HepG2 (cell line): ENCODE results near the gene IL2RG. TPM values are rescaled to one million over a fixed set of nuclear protein-coding genes. Genes with fewer than 3 reads are reported as not detected.
A peak's percentile ranks its signal among the peaks of the same experiment; 100 is the strongest.

Experiments used
- CREB1 ChIP-seq, 2 experiments: fragments of 450-650 bp in 1 of 2; IDR thresholded peaks; 2 replicates each; pipeline ENCODE4 v1.6.1; 2016 to 2017; ENCODE audit warnings: control low read depth in 1 of 2, mild to moderate bottlenecking in 1 of 2, missing compliant biosample characterization in 1 of 2, missing genetic modification characterization in 1 of 2
- FOXK1 ChIP-seq: sonication (generic); formaldehyde crosslinking; IDR thresholded peaks from 2 replicates; pipeline ENCODE4 v1.4.0; 2020; ENCODE audit warnings: low read depth, missing genetic modification reagents, borderline replicate concordance
- FOXM1 ChIP-seq: sonication (generic); formaldehyde crosslinking; IDR thresholded peaks from 2 replicates; pipeline ENCODE4 v1.5.0; 2020; ENCODE audit warnings: missing genetic modification reagents
- HES4 ChIP-seq: sonication (generic); formaldehyde crosslinking; IDR thresholded peaks from 2 replicates; pipeline ENCODE4 v1.9.0; 2021; ENCODE audit warnings: mild to moderate bottlenecking, missing genetic modification reagents, borderline replicate concordance
- RBFOX2 ChIP-seq: fragments of 200-400 bp; formaldehyde crosslinking; IDR thresholded peaks from 2 replicates; pipeline ENCODE4 v1.6.1; 2017; ENCODE audit warnings: low read depth, mild to moderate bottlenecking, low read length
- RORA ChIP-seq: sonication (generic); formaldehyde crosslinking; IDR thresholded peaks from 2 replicates; pipeline ENCODE4 v1.5.0; 2020; ENCODE audit warnings: mild to moderate bottlenecking, missing genetic modification reagents, moderate library complexity
- TERF1 ChIP-seq: sonication (generic); formaldehyde crosslinking; IDR thresholded peaks from 2 replicates; pipeline ENCODE4 v1.8.0; 2022; ENCODE audit warnings: mild to moderate bottlenecking, missing genetic modification reagents, moderate library complexity
- ZBTB33 ChIP-seq: sonication (generic); formaldehyde crosslinking; IDR thresholded peaks from 2 replicates; pipeline ENCODE4 v1.4.0; 2020; ENCODE audit warnings: missing genetic modification reagents
- ZFP82 ChIP-seq: sonication (generic); formaldehyde crosslinking; IDR thresholded peaks from 2 replicates; pipeline ENCODE4 v1.5.1; 2020; ENCODE audit warnings: mild to moderate bottlenecking, missing genetic modification reagents, borderline replicate concordance
- ZNF121 ChIP-seq: sonication (generic); formaldehyde crosslinking; IDR thresholded peaks from 2 replicates; pipeline ENCODE4 v1.5.0; 2020; ENCODE audit warnings: mild to moderate bottlenecking, missing genetic modification reagents
- ZNF460 ChIP-seq: sonication (generic); formaldehyde crosslinking; IDR thresholded peaks from 2 replicates; pipeline ENCODE4 v1.5.1; 2020; ENCODE audit warnings: missing genetic modification reagents, mild to moderate bottlenecking, borderline replicate concordance
- ZNF558 ChIP-seq: sonication (generic); formaldehyde crosslinking; IDR thresholded peaks from 2 replicates; pipeline ENCODE4 v1.9.0; 2022; ENCODE audit warnings: mild to moderate bottlenecking, missing genetic modification reagents, borderline replicate concordance
- ZNF598 ChIP-seq: sonication (generic); formaldehyde crosslinking; IDR thresholded peaks from 2 replicates; pipeline ENCODE4 v1.5.1; 2020; ENCODE audit warnings: mild to moderate bottlenecking, missing genetic modification reagents, borderline replicate concordance
- ZNF607 ChIP-seq: sonication (generic); formaldehyde crosslinking; IDR thresholded peaks from 2 replicates; pipeline ENCODE4 v1.5.1; 2020; ENCODE audit warnings: missing genetic modification reagents, mild to moderate bottlenecking, borderline replicate concordance
- ZNF619 ChIP-seq: sonication (generic); formaldehyde crosslinking; IDR thresholded peaks from 2 replicates; pipeline ENCODE4 v1.4.0; 2020; ENCODE audit warnings: mild to moderate bottlenecking, missing genetic modification reagents
- ZNF879 ChIP-seq: sonication (generic); formaldehyde crosslinking; IDR thresholded peaks from 2 replicates; pipeline ENCODE4 v1.8.1; 2023; ENCODE audit warnings: missing genetic modification reagents
- polyA plus RNA-seq, 8 experiments: library from polyadenylated mRNA; depleted of rRNA in 3 of 8; stranded (reverse) in 7 of 8; unstranded in 1 of 8; fragments of >200 nt; fragmentation: Illumina TruSeq in 4 of 8; extraction: Trizol in 4 of 8; gene quantifications; 2 replicates each; pipeline versions ENCODE4 v1.2.1 to v1.2.3, GENCODE V29; 2011 to 2016; ENCODE audit warnings: low read depth in 4 of 8, missing spikeins in 1 of 8, mixed read lengths in 1 of 8; ENCODE audit not compliant: insufficient read depth in 1 of 8
- total RNA-seq, 5 experiments: library from RNA; depleted of rRNA; stranded (reverse); fragments of >200 nt; fragmentation: Illumina TruSeq; extraction: Trizol; gene quantifications; 2 replicates each; pipeline ENCODE4 v1.2.3, GENCODE V29; 2016; ENCODE audit warnings: low read depth in 1 of 5
- TF ChIP-seq, protein P1 (sequence below): sonication (generic); formaldehyde crosslinking; IDR thresholded peaks from 2 replicates; pipeline ENCODE4 v1.8.1; 2023; ENCODE audit warnings: mild to moderate bottlenecking, inconsistent platforms, moderate library complexity, missing genetic modification reagents, borderline replicate concordance
- TF ChIP-seq, protein P2 (sequence below): sonication (generic); formaldehyde crosslinking; IDR thresholded peaks from 2 replicates; pipeline ENCODE4 v1.4.0; 2020; ENCODE audit warnings: missing genetic modification reagents, borderline replicate concordance
- TF ChIP-seq, protein P3 (sequence below): sonication (generic); formaldehyde crosslinking; conservative IDR thresholded peaks from 2 replicates; pipeline ENCODE4 v1.4.0; 2020; ENCODE audit warnings: missing genetic modification reagents

The IL2RG gene
- total and polyA plus RNA-seq, 2 of the 13 experiments (the other 11 are each of a cell fraction or from before 2014, with no cell fraction given): 0.98 TPM; not detected in 1

DNA sequence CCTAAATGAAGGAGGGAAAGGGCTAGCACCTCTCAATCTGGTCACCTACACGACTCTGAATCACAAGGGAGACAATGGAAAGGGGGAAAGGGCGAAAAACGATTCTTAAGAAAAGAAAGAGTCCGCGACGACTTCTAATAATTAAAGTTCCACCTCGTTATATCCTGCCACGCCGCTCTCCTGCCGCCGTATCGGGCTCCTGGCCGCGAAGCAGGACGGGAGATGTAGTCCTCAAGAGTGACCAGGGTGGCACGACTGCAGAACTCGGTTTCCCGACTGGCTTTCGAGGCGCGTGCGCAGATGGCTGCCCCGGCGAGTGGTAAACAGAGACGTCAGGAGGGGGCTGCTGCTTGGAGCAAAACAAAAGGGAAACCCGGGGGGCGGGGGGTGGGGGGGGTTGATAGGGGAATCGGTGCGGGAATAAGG is 15.8 kb downstream of the IL2RG start, which contains the start of gene FOXO4 (continued):
- TF ChIP-seq, protein P1, sequence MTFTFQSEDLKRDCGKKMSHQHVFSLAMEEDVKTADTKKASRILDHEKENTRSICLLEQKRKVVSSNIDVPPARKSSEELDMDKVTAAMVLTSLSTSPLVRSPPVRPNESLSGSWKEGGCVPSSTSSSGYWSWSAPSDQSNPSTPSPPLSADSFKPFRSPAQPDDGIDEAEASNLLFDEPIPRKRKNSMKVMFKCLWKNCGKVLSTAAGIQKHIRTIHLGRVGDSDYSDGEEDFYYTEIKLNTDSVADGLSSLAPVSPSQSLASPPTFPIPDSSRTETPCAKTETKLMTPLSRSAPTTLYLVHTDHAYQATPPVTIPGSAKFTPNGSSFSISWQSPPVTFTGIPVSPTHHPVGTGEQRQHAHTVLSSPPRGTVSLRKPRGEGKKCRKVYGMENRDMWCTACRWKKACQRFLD (CRISPR knock-in tag): no peak
- TF ChIP-seq, protein P2, sequence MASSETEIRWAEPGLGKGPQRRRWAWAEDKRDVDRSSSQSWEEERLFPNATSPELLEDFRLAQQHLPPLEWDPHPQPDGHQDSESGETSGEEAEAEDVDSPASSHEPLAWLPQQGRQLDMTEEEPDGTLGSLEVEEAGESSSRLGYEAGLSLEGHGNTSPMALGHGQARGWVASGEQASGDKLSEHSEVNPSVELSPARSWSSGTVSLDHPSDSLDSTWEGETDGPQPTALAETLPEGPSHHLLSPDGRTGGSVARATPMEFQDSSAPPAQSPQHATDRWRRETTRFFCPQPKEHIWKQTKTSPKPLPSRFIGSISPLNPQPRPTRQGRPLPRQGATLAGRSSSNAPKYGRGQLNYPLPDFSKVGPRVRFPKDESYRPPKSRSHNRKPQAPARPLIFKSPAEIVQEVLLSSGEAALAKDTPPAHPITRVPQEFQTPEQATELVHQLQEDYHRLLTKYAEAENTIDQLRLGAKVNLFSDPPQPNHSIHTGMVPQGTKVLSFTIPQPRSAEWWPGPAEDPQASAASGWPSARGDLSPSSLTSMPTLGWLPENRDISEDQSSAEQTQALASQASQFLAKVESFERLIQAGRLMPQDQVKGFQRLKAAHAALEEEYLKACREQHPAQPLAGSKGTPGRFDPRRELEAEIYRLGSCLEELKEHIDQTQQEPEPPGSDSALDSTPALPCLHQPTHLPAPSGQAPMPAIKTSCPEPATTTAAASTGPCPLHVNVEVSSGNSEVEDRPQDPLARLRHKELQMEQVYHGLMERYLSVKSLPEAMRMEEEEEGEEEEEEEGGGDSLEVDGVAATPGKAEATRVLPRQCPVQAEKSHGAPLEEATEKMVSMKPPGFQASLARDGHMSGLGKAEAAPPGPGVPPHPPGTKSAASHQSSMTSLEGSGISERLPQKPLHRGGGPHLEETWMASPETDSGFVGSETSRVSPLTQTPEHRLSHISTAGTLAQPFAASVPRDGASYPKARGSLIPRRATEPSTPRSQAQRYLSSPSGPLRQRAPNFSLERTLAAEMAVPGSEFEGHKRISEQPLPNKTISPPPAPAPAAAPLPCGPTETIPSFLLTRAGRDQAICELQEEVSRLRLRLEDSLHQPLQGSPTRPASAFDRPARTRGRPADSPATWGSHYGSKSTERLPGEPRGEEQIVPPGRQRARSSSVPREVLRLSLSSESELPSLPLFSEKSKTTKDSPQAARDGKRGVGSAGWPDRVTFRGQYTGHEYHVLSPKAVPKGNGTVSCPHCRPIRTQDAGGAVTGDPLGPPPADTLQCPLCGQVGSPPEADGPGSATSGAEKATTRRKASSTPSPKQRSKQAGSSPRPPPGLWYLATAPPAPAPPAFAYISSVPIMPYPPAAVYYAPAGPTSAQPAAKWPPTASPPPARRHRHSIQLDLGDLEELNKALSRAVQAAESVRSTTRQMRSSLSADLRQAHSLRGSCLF (CRISPR knock-in tag): no peak
- TF ChIP-seq ZFP82 (CRISPR knock-in tag): no peak
- TF ChIP-seq FOXK1 (CRISPR knock-in tag): peak; percentile 70; the same call in 1 of the 2 replicates
- TF ChIP-seq FOXM1 (CRISPR knock-in tag): no peak
- TF ChIP-seq ZNF619 (CRISPR knock-in tag): no peak
- TF ChIP-seq, protein P3, sequence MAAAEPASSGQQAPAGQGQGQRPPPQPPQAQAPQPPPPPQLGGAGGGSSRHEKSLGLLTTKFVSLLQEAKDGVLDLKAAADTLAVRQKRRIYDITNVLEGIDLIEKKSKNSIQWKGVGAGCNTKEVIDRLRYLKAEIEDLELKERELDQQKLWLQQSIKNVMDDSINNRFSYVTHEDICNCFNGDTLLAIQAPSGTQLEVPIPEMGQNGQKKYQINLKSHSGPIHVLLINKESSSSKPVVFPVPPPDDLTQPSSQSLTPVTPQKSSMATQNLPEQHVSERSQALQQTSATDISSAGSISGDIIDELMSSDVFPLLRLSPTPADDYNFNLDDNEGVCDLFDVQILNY (CRISPR knock-in tag): no peak
- no peak for TF ChIP-seq ZNF121
- TF ChIP-seq ZNF879: no peak
- TF ChIP-seq RBFOX2: peak; percentile 49
- no peak for TF ChIP-seq CREB1 (IDR thresholded peaks at IDR 0.05)
- no peak for TF ChIP-seq CREB1 (CRISPR knock-in tag; IDR thresholded peaks at IDR 0.05)
- TF ChIP-seq ZNF598 (CRISPR knock-in tag): no peak
- TF ChIP-seq ZBTB33: no peak
- no peak for TF ChIP-seq ZNF460 (CRISPR knock-in tag)
- TF ChIP-seq ZNF558 (CRISPR knock-in tag): no peak
- TF ChIP-seq HES4 (CRISPR knock-in tag): no peak
- TF ChIP-seq TERF1: no peak
- TF ChIP-seq RORA (CRISPR knock-in tag): no peak
- no peak for TF ChIP-seq ZNF607 (CRISPR knock-in tag)
